C4-2B (cell line): Measurements from ENCODE around the gene ZNF213.

Experiments used
- CTCF ChIP-seq: fragments of 450-650 bp; conservative IDR thresholded peaks from 2 replicates; pipeline ENCODE4 v1.5.1; 2017; ENCODE audit warnings: mild to moderate bottlenecking
- ZFX ChIP-seq: fragments of 450-650 bp; IDR thresholded peaks from 2 replicates; pipeline ENCODE4 v1.6.1; 2017

DNA sequence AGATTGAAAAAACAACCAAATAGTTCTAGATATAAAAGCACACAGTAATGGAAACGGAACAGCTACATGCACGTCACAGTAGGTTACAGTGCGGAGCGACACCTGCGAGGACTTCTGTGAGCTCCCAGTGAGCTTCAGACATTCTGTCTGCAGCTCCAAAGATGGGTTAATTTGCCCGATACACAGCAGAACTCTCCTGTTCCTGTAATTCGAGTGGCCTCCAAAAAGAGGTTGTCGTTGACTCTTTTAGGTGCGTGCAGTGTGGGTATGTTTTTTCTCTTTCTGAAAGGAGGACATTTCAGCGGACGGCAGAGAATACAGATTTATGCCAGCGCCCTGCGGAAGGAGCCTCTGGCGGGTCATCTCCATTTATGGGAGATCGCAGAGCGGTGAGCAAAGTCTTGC, 56.1 kb downstream of the ZNF213 start:
- TF ChIP-seq CTCF (no peak), ZFX (no peak)
